Ramos (cell line): Measurements from ENCODE around the gene GALK1.

Experiments used
- in situ Hi-C: fragments of 300-500 bp; cut with MboI; formaldehyde crosslinking; loops from one replicate; pipeline ENCODE4 v1.14.3; 2022; ENCODE audit warnings: low sequenced_read_pairs; ENCODE audit not compliant: unreplicated experiment

The GALK1 gene

DNA sequence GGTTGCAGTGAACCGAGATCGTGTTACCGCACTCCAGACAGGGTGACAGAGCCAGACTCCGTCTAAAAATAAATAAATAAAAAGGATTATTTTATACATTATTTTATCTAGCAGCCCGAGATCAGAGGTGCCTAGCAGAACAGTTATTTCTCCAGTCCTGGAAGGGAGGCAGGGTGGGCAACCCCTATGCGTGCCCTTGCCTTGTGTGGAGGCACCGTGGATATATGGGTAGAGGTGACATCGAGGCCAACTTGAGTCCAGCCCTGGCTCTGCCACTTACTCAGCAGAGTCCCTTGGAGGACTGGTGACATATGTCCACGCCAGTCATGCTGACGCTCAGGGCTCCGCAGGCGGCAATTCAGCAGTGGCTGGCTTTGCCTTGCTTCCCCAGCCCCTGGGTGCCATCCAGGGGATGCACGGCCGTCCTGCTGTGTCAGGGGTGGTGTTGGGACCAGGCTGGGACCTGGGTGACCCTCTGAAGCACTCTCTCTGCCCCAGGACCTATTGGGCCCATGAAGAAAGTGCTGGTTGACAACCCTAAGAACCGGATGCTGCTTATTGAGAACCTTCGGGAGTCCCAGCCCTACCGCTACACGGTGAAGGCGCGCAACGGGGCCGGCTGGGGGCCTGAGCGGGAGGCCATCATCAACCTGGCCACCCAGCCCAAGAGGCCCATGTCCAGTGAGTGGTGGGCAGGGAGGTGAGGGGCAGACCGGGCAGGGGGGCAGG is 13.2 kb downstream of the GALK1 start:
- in situ Hi-C loops = no loop called here

DNA sequence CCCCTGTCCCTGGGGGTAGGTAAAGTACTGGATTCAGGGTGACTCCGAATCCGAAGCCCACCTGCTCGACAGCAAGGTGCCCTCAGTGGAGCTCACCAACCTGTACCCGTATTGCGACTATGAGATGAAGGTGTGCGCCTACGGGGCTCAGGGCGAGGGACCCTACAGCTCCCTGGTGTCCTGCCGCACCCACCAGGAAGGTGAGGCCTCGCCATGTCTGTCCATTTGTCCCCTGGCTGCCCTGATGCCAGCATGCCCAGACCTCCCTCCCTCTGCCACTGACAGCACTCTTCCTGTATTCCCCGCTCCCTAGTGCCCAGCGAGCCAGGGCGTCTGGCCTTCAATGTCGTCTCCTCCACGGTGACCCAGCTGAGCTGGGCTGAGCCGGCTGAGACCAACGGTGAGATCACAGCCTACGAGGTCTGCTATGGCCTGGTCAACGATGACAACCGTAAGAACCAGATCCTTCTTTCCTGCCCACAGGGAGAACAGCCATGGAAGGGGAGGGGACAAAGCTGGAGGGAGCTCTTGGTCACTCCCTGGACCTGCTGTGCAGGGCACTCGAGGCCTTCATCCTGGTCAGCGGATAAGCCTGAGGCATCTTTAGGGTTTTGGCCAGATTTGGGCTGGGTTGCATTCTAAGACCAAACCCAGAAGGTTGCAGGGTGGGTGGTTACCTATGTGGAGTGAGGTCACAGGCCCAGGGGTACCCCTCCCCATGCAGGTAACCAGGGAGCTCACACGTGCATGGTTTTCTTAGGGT is 14.2 kb downstream of the GALK1 start:
- in situ Hi-C loops = no loop called here

DNA sequence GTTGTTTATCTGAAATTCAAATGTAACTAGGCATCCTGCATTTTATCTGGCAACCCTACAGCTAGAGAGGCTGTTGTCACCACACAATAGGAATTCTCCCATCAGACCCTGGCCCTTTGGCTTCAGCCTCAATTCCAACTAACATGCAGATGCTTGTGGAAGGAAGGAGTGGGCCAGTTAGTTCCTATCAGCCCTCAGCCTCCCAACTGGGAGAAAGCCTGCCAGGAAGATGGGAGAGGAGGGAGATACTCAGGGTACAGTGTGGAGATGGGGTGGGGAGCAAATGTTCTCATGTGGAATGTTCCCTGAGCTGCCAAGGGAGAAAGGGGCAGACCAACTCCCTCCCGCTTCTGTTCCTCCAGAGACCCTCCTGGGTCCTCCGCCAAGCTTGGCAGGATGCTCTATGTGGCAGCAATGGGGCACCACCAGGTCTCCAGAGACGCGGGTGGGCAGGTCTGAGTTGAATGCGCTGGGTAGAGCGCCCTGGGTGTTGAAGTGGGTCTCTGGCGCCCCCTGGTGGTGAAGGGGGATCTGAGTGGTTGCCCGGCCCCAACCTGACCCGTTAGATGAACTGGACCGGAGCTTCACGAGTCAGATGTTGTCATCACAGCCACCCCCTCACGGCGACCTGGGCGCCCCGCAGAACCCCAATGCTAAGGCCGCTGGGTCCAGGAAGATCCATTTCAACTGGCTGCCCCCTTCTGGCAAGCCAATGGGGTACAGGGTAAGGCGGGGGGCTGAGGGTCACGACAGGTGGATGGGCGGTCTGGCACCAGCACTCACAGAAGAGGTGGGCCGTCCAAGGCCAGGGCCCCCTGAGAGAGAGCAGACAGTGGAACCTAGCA is 15.2 kb downstream of the GALK1 start:
- in situ Hi-C loops = loop anchor here (10.0 kb wide), 1 partner anchor 325 kb away; no protein-coding TSS in a partner anchor

DNA sequence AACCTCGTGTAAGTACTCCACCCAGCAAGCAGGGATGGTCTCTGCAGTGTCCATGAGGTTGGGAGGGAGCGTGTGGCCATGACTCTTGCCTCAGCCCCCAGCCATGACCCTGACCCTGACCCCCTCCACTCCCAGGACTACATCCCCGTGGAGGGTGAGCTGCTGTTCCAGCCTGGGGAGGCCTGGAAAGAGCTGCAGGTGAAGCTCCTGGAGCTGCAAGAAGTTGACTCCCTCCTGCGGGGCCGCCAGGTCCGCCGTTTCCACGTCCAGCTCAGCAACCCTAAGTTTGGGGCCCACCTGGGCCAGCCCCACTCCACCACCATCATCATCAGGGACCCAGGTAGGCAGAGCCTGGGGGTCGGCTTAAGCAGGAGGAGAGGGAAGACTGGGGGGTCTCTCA is 16.3 kb downstream of the GALK1 start:
- in situ Hi-C loops = loop anchor here (10.0 kb wide), 1 partner anchor 324 kb away; no protein-coding TSS in a partner anchor

DNA sequence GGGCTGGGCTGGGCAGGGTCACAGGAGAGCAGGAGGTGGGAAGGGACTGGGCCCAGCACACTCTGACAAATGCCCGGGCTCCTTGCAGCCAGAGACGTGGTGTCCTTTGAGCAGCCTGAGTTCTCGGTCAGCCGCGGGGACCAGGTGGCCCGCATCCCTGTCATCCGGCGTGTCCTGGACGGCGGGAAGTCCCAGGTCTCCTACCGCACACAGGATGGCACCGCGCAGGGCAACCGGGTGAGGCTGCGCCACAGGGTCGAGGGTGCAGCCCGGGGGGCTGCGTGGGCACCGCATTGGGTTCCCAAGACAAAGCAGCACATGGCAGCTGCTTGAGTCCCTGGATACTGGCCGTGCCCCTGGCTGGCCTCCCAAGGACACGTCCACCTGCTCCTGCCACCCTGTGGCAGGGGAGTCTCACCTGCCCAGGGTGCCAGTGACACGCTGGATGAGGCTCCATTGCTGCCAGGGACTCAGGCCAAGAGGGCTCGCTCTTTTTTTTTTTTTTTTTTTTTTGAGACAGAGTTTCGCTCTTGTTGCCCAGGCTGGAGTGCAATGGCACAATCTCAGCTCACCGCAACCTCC is 21.3 kb downstream of the GALK1 start:
- in situ Hi-C loops = loop anchor here (5.0 to 10.0 kb wide), 3 partner anchors 66 to 319 kb away; no protein-coding TSS in a partner anchor

DNA sequence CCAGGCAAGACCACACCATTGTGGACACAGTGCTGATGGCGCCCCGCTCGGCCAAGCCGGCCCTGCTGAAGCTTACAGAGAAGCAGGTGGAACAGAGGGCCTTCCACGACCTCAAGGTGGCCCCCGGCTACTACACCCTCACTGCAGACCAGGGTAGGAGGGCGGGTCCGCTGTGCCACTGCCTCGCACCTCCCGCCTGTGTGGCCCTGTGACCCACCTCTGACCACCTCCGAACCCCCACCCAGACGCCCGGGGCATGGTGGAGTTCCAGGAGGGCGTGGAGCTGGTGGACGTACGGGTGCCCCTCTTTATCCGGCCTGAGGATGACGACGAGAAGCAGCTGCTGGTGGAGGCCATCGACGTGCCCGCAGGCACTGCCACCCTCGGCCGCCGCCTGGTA is 22.7 kb downstream of the GALK1 start:
- in situ Hi-C loops = loop anchor here (5.0 to 10.0 kb wide), 3 partner anchors 65 to 318 kb away; no protein-coding TSS in a partner anchor

DNA sequence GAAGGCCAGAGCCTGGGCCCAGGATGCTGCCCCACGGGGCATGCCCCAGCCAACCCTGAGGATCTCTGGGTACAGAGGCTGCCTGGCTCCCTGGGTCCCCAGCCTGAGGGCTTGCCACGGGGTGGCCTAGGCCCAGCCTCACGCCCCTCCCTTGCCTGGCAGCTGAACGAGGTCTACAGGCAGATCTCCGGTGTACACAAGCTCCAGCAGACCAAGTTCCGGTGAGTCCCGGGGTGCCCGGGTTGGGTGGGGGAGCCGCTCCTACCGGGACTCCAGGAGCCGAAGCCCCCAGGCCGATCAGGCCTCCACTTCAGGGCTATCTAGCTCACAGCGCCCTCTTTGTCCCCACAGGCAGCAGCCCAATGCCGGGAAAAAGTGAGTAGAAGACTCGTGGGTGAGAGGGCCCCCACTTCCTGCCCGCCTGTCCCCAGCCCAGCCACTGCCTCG is 24.3 kb downstream of the GALK1 start:
- in situ Hi-C loops = loop anchor here (5.0 to 10.0 kb wide), 3 partner anchors 63 to 316 kb away; no protein-coding TSS in a partner anchor

DNA sequence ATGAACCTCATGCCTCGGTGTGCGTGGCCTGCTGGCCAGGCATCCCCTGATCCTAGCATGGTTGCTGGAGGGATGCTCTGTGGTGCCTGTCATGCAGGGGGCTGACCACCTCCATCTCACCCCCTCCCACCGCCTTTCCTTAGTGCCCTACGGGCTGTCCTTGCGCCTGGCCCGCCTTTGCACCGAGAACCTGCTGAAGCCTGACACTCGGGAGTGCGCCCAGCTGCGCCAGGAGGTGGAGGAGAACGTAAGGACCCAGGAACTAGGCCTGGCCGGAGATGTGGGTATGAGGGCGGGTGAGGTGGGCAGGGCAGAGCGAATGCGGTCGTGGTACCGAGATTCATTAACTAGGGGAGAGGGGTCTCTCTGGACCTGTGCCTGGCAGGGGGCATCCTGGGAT is 24.8 kb downstream of the GALK1 start:
- in situ Hi-C loops = loop anchor here (5.0 to 10.0 kb wide), 3 partner anchors 63 to 315 kb away; no protein-coding TSS in a partner anchor

DNA sequence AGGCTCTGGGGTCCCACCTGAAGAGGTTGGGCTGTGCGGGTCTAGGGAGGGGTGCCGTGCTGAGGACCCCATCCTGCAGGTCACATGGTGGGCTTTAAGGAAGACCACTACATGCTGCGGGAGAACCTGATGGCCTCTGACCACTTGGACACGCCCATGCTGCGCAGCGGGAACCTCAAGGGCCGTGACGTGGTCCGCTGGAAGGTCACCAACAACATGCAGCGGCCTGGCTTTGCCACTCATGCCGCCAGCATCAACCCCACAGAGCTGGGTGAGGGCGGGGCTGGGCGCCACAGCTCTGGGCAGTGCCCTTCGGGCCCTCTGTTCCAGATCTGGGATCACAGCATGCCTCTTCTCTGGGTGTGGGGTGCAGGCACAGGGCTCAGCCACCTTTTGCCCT is 25.2 kb downstream of the GALK1 start:
- in situ Hi-C loops = loop anchor here (5.0 to 10.0 kb wide), 3 partner anchors 62 to 315 kb away; no protein-coding TSS in a partner anchor

DNA sequence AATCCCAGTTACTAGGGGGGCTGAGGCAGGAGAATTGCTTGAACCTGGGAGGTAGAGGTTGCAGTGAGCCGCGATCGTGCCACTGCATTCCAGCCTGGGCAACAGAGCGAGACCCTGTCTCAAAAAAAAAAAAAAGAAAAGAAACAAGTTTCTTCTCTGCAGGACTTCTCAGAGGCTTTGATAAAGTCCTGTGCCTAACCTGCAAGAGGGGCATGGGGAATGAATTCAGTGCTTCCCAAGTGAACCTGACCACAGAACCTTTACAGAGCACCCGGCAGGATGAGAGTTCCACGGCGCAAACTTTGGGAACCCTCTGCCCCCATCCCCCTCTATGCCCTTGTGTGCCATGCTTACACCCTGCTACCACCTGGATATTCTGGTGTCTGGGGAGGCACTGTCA is 25.8 kb downstream of the GALK1 start:
- in situ Hi-C loops = no loop called here

DNA sequence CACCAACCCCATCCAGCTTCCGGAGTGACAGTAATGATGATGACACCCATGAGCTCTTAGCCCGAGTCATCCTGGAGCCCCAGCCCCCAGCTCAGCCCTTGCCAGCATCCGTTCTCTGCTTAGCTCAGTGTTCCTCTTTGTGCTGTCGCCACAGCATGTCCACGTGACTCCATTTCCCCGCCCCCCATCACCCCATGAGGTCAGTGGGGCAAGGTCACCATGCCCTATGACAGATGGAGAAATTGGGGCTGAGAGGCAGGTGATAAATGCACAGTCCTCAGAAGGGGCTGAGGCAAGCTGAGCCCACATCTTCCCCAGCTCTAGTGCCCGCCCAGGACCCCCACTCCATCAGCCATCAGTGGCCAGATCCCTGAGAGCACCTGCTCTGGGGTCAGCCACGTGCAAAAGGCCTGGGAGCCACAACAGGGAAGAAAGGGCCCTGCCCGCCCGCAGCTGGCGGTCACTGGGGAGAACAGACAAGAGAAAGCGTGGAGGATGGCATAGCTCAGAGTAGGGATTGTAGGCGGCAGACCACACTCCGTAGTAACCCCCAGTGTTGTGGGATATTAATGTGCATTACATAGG is 26.7 kb downstream of the GALK1 start:
- in situ Hi-C loops = no loop called here

DNA sequence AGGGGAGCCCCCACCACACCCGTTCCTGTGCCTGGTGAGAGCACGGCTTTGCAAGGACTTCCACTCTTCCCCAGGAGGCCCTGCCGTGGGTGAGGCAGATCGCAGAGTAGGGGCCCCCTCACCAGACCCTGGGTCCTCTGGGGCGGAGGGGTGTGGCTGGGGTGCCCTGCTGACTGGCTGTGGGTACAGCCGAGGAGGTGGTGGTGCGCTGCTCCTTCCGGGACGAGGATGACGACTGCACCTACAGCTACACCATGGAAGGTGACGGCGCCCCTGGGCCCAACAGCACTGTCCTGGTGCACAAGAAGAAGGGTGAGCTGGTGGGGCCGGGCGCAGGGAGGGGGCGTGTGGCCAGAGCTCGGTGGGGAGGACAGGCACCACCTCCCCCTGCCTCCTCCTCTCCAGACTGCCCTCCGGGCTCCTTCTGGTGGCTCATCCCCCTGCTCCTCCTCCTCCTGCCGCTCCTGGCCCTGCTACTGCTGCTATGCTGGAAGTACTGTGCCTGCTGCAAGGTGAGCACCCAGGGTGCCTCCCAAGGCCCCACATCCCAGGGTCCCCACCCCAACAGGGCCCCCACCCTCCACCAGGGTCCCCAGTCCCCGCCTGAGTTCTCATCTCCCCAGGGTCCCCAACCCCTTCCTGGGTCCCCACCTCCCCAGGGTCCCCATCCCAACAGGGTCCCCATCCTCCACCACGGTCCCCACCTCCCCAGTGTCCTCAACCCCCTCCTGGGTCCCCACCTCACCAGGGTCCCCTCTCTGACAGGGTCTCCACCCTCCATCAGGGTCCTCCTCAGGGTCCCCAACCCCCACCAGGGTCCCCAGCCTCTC is 27.6 kb downstream of the GALK1 start:
- in situ Hi-C loops = no loop called here

DNA sequence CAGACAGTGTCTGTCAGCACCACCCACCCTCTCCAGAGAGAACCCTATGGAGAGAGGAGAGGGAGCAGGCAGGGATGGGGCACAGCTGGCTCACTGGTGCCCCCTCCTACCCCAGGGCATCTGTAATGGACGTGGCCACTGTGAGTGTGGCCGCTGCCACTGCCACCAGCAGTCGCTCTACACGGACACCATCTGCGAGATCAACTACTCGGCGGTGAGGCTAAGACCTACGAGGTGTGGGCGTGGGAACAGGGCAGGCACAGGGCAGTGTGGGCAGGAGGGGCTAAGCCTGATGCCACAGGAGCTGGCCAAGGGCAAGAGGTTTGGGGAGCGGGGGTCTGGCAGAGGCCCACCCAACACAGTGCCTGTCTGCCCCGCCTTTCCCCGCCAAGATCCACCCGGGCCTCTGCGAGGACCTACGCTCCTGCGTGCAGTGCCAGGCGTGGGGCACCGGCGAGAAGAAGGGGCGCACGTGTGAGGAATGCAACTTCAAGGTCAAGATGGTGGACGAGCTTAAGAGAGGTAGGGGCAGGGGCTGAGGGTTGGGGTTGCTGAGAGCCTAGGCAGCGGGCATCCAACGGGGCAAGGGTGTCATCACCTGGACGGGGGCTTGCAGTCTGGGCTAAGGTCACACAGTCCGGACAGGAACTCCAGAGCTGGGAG is 28.7 kb downstream of the GALK1 start:
- in situ Hi-C loops = no loop called here

DNA sequence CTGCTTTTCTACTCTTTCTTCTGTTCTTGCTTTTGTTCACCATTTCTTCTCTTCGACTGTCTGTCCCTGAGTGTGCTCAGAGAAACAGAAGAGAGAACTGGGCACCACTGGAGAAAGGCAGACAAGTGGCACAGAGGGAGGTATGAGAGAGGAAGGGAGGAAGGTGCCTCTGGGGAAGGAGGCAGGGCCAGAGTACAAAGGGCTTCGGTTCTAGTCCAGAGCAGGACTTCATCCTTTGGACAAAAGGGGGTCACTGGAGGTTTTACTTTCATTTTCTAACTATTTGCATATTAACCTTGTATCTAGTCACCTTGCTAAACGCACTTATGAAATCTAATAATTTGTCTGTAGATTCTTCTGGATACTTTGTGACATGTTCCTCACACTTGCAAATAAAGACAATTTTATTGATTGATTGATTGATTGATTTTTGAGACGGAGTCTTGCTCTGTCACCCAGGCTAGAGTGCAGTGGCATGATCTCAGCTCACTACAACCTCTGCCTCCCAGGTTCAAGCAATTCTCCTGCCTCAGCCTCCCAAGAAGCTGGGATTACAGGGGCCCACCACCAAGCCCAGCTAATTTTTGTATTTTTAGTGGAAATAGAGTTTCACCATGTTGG is 30.2 kb downstream of the GALK1 start:
- in situ Hi-C loops = no loop called here

DNA sequence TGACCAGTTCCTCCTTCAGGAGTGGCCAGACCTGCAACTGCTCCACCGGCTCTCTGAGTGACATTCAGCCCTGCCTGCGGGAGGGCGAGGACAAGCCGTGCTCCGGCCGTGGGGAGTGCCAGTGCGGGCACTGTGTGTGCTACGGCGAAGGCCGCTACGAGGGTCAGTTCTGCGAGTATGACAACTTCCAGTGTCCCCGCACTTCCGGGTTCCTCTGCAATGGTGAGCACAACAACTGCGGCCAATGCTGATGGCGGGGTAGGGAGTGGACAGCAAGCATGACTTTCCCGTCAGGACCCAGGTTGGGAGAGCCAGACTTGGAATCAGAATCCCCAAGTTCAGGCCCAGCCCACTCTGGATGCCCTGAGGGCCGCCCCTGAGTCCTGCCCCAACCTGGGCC is 31.5 kb downstream of the GALK1 start:
- in situ Hi-C loops = no loop called here

DNA sequence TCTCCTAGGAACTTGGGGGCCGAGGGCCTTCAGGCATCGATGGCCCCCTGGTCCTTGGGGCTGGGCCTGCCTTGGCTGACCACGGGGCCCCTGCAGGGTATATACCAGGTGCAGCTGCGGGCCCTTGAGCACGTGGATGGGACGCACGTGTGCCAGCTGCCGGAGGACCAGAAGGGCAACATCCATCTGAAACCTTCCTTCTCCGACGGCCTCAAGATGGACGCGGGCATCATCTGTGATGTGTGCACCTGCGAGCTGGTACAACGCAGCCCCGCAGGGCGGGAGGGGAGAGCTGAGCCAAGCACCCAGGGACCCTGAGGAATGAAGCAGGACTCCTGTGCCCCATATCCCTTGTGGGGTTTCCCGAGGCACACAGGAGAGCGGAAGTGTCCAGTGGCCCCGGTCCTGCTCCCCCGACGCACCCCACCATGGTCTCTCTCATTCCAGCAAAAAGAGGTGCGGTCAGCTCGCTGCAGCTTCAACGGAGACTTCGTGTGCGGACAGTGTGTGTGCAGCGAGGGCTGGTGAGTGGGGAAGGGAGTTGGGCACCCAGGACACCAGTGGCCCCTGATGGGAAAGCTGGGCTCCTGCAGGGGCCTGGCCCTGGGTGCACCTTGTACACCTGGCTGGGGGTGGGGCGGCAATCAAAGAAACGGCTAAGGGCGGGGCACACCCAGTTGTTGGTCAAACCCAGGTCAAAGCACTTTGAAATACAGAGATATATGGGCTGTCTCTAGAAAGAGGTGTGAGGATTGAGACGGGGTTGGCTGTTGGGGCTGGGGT is 33.1 kb downstream of the GALK1 start:
- in situ Hi-C loops = no loop called here

DNA sequence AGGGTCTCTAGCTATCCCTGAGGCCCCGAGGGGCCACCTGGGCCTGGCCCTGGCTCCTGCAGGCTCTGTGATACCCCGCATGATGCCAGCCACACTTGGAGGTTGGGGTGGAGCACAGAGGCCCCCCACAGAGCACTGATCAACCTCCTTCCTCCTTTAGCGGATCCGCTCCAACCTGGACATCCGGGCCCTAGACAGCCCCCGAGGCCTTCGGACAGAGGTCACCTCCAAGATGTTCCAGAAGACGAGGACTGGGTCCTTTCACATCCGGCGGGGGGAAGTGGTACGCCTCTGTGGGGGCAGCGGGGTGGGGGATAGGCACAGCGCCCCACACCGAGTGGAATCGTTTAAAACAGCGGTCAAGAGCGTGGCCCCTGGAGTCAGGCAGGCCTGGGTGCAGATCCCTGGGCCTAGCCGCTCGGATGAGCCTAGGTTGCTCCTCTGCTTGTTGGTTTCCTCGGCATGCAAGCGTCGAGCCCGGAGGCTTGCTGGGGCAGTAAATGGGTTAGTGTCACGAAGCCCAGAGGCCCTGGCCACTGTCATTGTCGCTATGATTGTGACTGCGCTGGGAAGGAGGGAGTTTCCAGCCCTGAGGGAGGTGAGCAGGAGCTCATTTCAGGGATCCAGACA is 33.8 kb downstream of the GALK1 start:
- in situ Hi-C loops = no loop called here
